Osteoblast (primary cell): ENCODE data around the gene ALDOC. TPM values are rescaled to one million over a fixed set of nuclear protein-coding genes. Genes with fewer than 3 reads are reported as not detected.

ENCODE experiments used
- DNase-seq: peaks from one replicate; pipeline ENCODE4 v3.0.0; 2011; ENCODE audit warnings: low spot score, mixed read lengths; ENCODE audit not compliant: insufficient read length; ENCODE audit errors: missing footprints
- H2AFZ ChIP-seq: 2 replicates; pipeline ENCODE4 v1.6.0; 2011; ENCODE audit warnings: mild to moderate bottlenecking, low read length
- H3K27ac ChIP-seq: 2 replicates; pipeline ENCODE4 v1.5.1; 2011; ENCODE audit warnings: mild to moderate bottlenecking, low read depth, low read length, moderate library complexity
- H3K27me3 ChIP-seq: 2 replicates; pipeline ENCODE4 v1.6.0; 2012; ENCODE audit warnings: mild to moderate bottlenecking, control low read depth, inconsistent platforms, low read length, moderate library complexity; ENCODE audit not compliant: insufficient read depth
- H3K36me3 ChIP-seq: 2 replicates; pipeline ENCODE4 v1.5.1; 2011; ENCODE audit warnings: mild to moderate bottlenecking, low read length, control low read depth, moderate library complexity; ENCODE audit not compliant: insufficient read depth
- H3K4me1 ChIP-seq: 2 replicates; pipeline ENCODE4 v1.5.1; 2011; ENCODE audit warnings: mild to moderate bottlenecking, low read length, control low read depth, moderate library complexity; ENCODE audit not compliant: insufficient read depth
- H3K4me2 ChIP-seq: 2 replicates; pipeline ENCODE4 v1.6.0; 2011; ENCODE audit warnings: mild to moderate bottlenecking, low read length; ENCODE audit not compliant: insufficient read depth
- H3K4me3 ChIP-seq: fragments of 200-600 bp; sonication (generic); 3 replicates; pipeline ENCODE4 v1.5.1; 2012; ENCODE audit warnings: mild to moderate bottlenecking, low read length, inconsistent platforms; ENCODE audit not compliant: insufficient read depth
- H3K79me2 ChIP-seq: 2 replicates; pipeline ENCODE4 v1.6.0; 2012; ENCODE audit warnings: mild to moderate bottlenecking, low read length, control low read depth, inconsistent platforms; ENCODE audit not compliant: insufficient read depth
- H3K9me3 ChIP-seq: 2 replicates; pipeline ENCODE4 v1.5.1; 2011; ENCODE audit warnings: low read depth, low read length, control low read depth
- H4K20me1 ChIP-seq: 2 replicates; pipeline ENCODE4 v1.6.0; 2012; ENCODE audit warnings: mild to moderate bottlenecking, low read length, control low read depth; ENCODE audit not compliant: insufficient read depth
- total RNA-seq: library from RNA; depleted of rRNA; stranded (reverse); fragments of >200 nt; gene quantifications from 2 replicates; pipeline ENCODE4 v1.2.3, GENCODE V29; 2012
- TF ChIP-seq, protein P1 (sequence below): IDR thresholded peaks from 2 replicates; pipeline ENCODE4 v1.5.1; 2011; ENCODE audit warnings: mild to moderate bottlenecking, low read depth, low read length, moderate library complexity; ENCODE audit errors: extremely low read depth

Gene ALDOC
- total RNA-seq, 1 donor = 17.0 TPM

DNA sequence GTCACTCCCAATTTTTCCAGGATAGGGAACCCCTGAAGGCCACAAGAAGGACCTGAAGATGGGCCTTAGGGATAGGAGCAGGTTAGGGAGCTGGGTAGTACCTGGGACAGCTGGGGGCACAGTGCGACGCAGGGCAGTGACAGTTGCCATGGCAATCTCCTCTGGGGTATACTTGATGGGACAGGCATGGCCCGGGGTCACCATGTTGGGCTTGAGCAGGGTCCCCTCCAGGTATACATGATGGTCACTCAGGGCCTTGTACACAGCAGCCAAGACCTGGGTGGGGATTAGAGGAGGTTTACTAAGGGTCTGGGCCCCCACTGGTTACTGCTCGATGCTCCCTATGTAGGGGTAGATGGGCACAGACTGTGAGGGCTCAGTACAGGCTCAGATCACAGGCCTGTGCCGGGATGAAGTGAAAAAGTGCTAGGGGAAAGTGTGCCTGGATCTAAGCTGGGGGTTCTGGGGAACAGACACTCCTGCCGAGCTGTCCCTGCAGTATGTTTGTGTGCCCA, 2.7 kb downstream of the ALDOC start:
- no peak overlapping the region for H3K27ac ChIP-seq
- H3K4me2 ChIP-seq = no peak overlapping the region
- peaks cover 21% of the 10 kb centered on the region for H3K36me3 ChIP-seq
- H3K27me3 ChIP-seq = no peaks in the 10 kb centered on the region
- H3K4me1 ChIP-seq = peaks cover 31% of the 10 kb centered on the region
- TF ChIP-seq, protein P1, sequence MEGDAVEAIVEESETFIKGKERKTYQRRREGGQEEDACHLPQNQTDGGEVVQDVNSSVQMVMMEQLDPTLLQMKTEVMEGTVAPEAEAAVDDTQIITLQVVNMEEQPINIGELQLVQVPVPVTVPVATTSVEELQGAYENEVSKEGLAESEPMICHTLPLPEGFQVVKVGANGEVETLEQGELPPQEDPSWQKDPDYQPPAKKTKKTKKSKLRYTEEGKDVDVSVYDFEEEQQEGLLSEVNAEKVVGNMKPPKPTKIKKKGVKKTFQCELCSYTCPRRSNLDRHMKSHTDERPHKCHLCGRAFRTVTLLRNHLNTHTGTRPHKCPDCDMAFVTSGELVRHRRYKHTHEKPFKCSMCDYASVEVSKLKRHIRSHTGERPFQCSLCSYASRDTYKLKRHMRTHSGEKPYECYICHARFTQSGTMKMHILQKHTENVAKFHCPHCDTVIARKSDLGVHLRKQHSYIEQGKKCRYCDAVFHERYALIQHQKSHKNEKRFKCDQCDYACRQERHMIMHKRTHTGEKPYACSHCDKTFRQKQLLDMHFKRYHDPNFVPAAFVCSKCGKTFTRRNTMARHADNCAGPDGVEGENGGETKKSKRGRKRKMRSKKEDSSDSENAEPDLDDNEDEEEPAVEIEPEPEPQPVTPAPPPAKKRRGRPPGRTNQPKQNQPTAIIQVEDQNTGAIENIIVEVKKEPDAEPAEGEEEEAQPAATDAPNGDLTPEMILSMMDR = no peak
- H2AFZ ChIP-seq = no peak overlapping the region
- H3K79me2 ChIP-seq = peaks cover 23% of the 10 kb centered on the region
- DNase-seq = no peak
- H3K9me3 ChIP-seq = no peaks in the 10 kb centered on the region
- peaks cover 5% of the 10 kb centered on the region for H4K20me1 ChIP-seq
- no peak overlapping the region for H3K4me3 ChIP-seq

DNA sequence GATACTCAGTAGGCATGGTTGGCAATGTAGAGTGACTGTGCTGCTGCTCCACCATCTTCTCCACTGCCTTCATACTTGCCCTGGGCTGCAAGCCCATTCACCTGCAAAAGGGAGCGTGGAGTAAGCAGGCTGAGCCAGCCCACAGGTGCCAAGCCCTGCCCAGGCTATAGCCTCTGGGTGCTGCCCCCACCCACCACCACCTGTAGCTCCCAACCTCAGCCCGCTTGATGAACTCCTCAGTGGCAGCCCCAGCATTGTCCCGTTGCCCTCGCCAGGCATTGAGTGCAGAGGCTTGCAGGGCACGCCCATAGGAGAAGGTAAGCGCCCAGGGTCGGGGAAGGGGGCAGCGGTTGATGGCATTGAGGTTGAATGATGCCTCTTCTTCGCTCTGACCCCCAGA, 3.2 kb downstream of the ALDOC start:
- Histone ChIP-seq H4K20me1 (peaks cover 5% of the 10 kb centered on the region), H3K4me2 (no peak overlapping the region), H3K4me1 (peaks cover 31% of the 10 kb centered on the region), H3K27me3 (no peaks in the 10 kb centered on the region), H3K79me2 (peaks cover 24% of the 10 kb centered on the region), H3K27ac (no peak overlapping the region), H3K4me3 (no peak overlapping the region), H3K9me3 (no peaks in the 10 kb centered on the region), H2AFZ (no peak overlapping the region), H3K36me3 (peaks cover 16% of the 10 kb centered on the region)
- no peak for DNase-seq
- TF ChIP-seq, protein P1 = no peak

DNA sequence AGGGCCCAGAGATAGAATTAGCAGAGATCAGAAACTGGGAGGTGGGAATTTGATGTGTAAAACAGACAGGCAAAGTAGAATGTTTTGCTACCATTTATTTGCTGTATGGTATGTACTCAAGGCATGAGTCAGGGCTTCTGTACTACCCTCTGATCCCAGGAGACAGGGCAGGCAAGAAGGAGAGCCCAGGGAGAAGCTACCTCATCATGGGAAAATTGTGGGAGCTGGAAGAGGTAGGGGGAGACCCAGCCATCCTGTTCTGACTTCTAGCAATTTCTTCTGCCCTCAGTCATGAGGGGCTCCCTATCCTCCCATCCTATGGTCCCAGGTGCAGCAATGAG, 3.7 kb downstream of the ALDOC start:
- TF ChIP-seq, protein P1 = no peak
- Histone ChIP-seq H3K27ac (no peak overlapping the region), H3K4me2 (no peak overlapping the region), H3K79me2 (peaks cover 27% of the 10 kb centered on the region), H3K27me3 (no peaks in the 10 kb centered on the region), H3K9me3 (no peaks in the 10 kb centered on the region), H2AFZ (no peak overlapping the region), H3K4me1 (peaks cover 31% of the 10 kb centered on the region), H3K36me3 (peaks cover 11% of the 10 kb centered on the region), H4K20me1 (peaks cover 5% of the 10 kb centered on the region), H3K4me3 (no peak overlapping the region)
- DNase-seq = no peak

DNA sequence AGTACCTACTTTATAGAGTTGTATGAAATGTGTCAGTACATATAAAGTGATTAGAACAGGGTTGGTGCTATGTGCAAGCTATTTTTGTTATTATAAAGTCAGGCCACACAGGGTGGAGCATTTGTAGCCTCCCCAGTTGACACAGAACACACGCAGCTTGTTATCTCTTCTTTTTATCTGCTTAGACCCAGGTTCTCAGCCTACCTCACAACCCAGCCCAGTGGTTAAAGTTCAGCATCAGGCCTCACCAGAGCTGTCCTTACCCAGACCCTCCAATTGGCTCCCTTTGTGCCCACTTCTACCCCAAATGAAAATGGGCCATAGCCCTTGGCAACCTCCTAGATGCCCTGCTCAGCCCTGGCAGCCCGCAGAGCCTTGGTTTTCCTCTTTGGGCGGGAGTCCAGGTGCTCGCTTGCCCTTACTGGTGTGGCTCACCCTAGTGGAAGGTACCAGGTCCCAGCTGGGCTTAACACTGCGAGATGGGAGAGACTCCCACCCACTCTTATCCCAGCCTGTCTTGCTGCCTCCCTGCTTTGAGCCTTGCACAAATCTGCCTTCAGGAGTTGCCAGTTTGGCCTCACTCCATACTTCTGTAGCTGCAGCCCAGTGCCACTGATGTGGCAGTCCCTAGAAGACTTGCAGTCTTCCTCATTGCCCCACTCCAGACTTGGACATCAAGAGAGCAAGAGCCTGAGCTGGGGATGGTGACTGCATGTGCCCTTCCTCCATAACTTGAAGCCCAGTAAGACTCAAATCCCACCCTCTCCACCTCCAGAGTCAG, 4.2 kb downstream of the ALDOC start:
- no peaks in the 10 kb centered on the region for H3K9me3 ChIP-seq
- H3K4me1 ChIP-seq = peaks cover 31% of the 10 kb centered on the region
- H3K4me2 ChIP-seq = peak overlapping the region; percentile 98
- H2AFZ ChIP-seq = peak overlapping the region; percentile 94
- peaks cover 32% of the 10 kb centered on the region for H3K79me2 ChIP-seq
- H3K27me3 ChIP-seq = no peaks in the 10 kb centered on the region
- H3K36me3 ChIP-seq = peaks cover 7% of the 10 kb centered on the region
- H3K4me3 ChIP-seq = peak overlapping the region; percentile 98
- DNase-seq = no peak
- TF ChIP-seq, protein P1 = no peak
- peaks cover 5% of the 10 kb centered on the region for H4K20me1 ChIP-seq
- peak overlapping the region; percentile 61 for H3K27ac ChIP-seq
